SJCRH30 (cell line): Measurements from ENCODE around the gene ARG2. TPM values are rescaled to one million over a fixed set of nuclear protein-coding genes. Genes with fewer than 3 reads are reported as not detected.

ENCODE experiments used
- total RNA-seq: library from RNA; depleted of rRNA; stranded (reverse); fragments of >200 nt; shearing (Covaris generic); gene quantifications from 2 replicates; pipeline ENCODE4 v1.2.3, GENCODE V29; 2014; rRNA removed

The ARG2 gene
- total RNA-seq, 1 experiment from 2014 or later, result 9.7 TPM

Other genes starting within 250 kb of the ARG2 start
- gene PLEK2, start 207.8 kb upstream of the ARG2 start, total RNA-seq, result not detected in 2 replicates
- not detected in 2 replicates for gene TMEM229B, start 131.2 kb upstream of the ARG2 start, total RNA-seq
- gene PLEKHH1, start 86.6 kb upstream of the ARG2 start, total RNA-seq, result 0.30 and 0.75 TPM in 2 replicates
- gene PIGH, start 19.7 kb upstream of the ARG2 start, total RNA-seq, result 17.4 and 18.4 TPM in 2 replicates
- 34.7 and 35.3 TPM in 2 replicates for gene VTI1B, start 54.7 kb downstream of the ARG2 start, total RNA-seq
- gene RDH11, start 75.8 kb downstream of the ARG2 start, total RNA-seq, result 71.9 and 77.0 TPM in 2 replicates
- gene RDH12, start 82.0 kb downstream of the ARG2 start, total RNA-seq, result not detected in 2 replicates
- 12.3 and 16.7 TPM in 2 replicates for gene ZFYVE26, start 196.7 kb downstream of the ARG2 start, total RNA-seq
- gene RAD51B, start 199.9 kb downstream of the ARG2 start, total RNA-seq, result 12.0 and 13.3 TPM in 2 replicates